ENCODE results near the gene RBBP7.
"Not testable (repeated sequence)": the region's sequence is repeated elsewhere in the genome, so short reads cannot be mapped to it uniquely, and the experiment has no call there.

The RBBP7 gene

DNA sequence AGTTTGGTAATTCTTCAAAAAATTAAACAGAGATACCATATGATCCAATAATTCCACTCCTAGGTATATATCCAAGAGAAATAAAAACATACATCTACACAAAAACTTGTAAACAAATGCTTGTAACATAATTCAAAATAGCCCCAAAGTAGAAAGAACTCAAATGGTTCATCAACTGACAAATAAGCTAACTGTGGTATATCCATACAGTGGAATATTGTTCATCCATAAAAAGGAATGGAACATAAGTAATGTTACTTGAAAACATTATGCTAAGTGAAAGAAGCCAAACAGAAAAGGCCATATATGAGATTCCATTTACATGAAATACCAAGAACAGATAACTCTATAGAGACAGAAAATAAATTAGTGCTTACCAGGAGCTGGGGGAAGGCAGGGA is 13.4 kb downstream of the RBBP7 start:
- no peak for DNase-seq (ENCODE audit: low read depth, low spot score)
- ChIA-PET CTCF (interaction anchor here (1.5 kb wide), 1 partner anchor 31 kb away, joined by 4 read pairs; no protein-coding TSS in a partner anchor), POLR2A (no interaction called here)
- H3K4me3 ChIP-seq (ENCODE audit: low read depth, low read length) = no peak overlapping the region
- TF ChIP-seq, protein P1, sequence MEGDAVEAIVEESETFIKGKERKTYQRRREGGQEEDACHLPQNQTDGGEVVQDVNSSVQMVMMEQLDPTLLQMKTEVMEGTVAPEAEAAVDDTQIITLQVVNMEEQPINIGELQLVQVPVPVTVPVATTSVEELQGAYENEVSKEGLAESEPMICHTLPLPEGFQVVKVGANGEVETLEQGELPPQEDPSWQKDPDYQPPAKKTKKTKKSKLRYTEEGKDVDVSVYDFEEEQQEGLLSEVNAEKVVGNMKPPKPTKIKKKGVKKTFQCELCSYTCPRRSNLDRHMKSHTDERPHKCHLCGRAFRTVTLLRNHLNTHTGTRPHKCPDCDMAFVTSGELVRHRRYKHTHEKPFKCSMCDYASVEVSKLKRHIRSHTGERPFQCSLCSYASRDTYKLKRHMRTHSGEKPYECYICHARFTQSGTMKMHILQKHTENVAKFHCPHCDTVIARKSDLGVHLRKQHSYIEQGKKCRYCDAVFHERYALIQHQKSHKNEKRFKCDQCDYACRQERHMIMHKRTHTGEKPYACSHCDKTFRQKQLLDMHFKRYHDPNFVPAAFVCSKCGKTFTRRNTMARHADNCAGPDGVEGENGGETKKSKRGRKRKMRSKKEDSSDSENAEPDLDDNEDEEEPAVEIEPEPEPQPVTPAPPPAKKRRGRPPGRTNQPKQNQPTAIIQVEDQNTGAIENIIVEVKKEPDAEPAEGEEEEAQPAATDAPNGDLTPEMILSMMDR (IDR thresholded peaks at IDR 0.05; ENCODE audit: insufficient read depth, low read length, missing control alignments) = no peak

GRCh38 chrX:16856076-16856404 is 14.1 kb downstream of the RBBP7 start:
- POLR2A ChIA-PET; H3K4me3 ChIP-seq (ENCODE audit: low read depth, low read length); DNase-seq (ENCODE audit: low read depth, low spot score): not testable (repeated sequence)
- CTCF ChIA-PET = interaction anchor here (1.5 kb wide), 1 partner anchor 30 kb away, joined by 4 read pairs; no protein-coding TSS in a partner anchor

GRCh38 chrX:16855363-16856075 is 14.6 kb downstream of the RBBP7 start:
- POLR2A ChIA-PET = interaction anchor here (0.7 kb wide), 1 partner anchor 16 kb away, joined by 3 read pairs; no protein-coding TSS in a partner anchor
- DNase-seq (ENCODE audit: low read depth, low spot score) = no peak
- CTCF ChIA-PET = interaction anchor here (0.6 to 1.5 kb wide), 2 partner anchors 27 to 29 kb away, joined by 3 to 4 read pairs; no protein-coding TSS in a partner anchor
- TF ChIP-seq, protein P1 (IDR thresholded peaks at IDR 0.05; ENCODE audit: insufficient read depth, low read length, missing control alignments) = no peak
- no peak overlapping the region for H3K4me3 ChIP-seq (ENCODE audit: low read depth, low read length)

GRCh38 chrX:16853537-16853936 is 16.6 kb downstream of the RBBP7 start:
- no peak overlapping the region for H3K4me3 ChIP-seq (ENCODE audit: low read depth, low read length)
- TF ChIP-seq, protein P1 (IDR thresholded peaks at IDR 0.05; ENCODE audit: insufficient read depth, low read length, missing control alignments) = no peak
- POLR2A ChIA-PET = no interaction called here
- DNase-seq (ENCODE audit: low read depth, low spot score) = no peak
- CTCF ChIA-PET = no interaction called here

GRCh38 chrX:16852617-16853179 is 17.5 kb downstream of the RBBP7 start:
- CTCF ChIA-PET = interaction anchor here (2.2 kb wide), 1 partner anchor 30 kb away, joined by 6 read pairs; no protein-coding TSS in a partner anchor
- TF ChIP-seq, protein P1 (IDR thresholded peaks at IDR 0.05; ENCODE audit: insufficient read depth, low read length, missing control alignments) = no peak
- no peak for DNase-seq (ENCODE audit: low read depth, low spot score)
- POLR2A ChIA-PET = no interaction called here
- H3K4me3 ChIP-seq (ENCODE audit: low read depth, low read length) = no peak overlapping the region

DNA sequence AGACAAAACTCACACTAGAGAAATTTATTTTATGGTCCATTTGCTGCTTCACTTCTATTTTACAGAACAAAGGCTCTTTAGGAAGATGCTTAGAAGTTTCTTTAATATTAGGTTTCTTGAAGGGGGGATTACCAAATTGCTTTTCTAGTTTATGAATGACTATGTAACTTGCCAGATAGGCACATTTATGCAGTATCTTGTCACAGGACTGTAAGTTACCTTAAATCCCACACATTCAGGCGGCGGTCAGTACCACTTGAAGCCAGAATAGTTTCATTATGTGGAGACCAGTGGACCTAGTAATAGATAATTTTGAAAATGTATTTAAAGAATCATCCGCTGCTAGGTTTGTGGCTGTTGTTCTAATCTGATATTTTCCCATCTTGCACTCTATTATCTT is 18.3 kb downstream of the RBBP7 start:
- CTCF ChIA-PET = interaction anchor here (2.2 kb wide), 1 partner anchor 31 kb away, joined by 6 read pairs; no protein-coding TSS in a partner anchor
- TF ChIP-seq, protein P1 (IDR thresholded peaks at IDR 0.05; ENCODE audit: insufficient read depth, low read length, missing control alignments) = no peak
- no peak for DNase-seq (ENCODE audit: low read depth, low spot score)
- no peak overlapping the region for H3K4me3 ChIP-seq (ENCODE audit: low read depth, low read length)
- POLR2A ChIA-PET = interaction anchor here (1.6 kb wide), 1 partner anchor 17 kb away, joined by 3 read pairs; no protein-coding TSS in a partner anchor

Data from AG04449 (cell line).